Natural killer cell (primary cell): ENCODE results near the gene MAPK7. TPM values are rescaled to one million over a fixed set of nuclear protein-coding genes. Genes with fewer than 3 reads are reported as not detected.

Experiments used
- ATAC-seq, 3 donors: fragments of 150-1000 bp in 2 of 3; fragments of 200-7000 bp in 1 of 3; cut with Tn5 transposase; 1 replicate in 1 of 3; 2 replicates in 2 of 3; pipeline ENCODE4 v1.10.0; 2021; ENCODE audit warnings: mild to moderate bottlenecking in 2 of 3, moderate library complexity in 2 of 3
- DNase-seq, 2 donors: peaks; one replicate each; pipeline versions ENCODE4 v3.0.0 to v3.0.0-alpha.2; 2013 to 2021; ENCODE audit warnings: mixed read lengths in 1 of 2
- H3K27ac ChIP-seq: one replicate; pipeline ENCODE4 v1.5.1; 2013; ENCODE audit warnings: mild to moderate bottlenecking, low read length
- H3K27me3 ChIP-seq: one replicate; pipeline ENCODE4 v1.6.1; 2013; ENCODE audit warnings: low read length; ENCODE audit not compliant: control insufficient read depth, insufficient read depth
- H3K36me3 ChIP-seq: one replicate; pipeline ENCODE4 v1.6.1; 2013; ENCODE audit warnings: low read length; ENCODE audit not compliant: control insufficient read depth, insufficient read depth
- H3K4me1 ChIP-seq: one replicate; pipeline ENCODE4 v1.6.1; 2013; ENCODE audit warnings: low read length; ENCODE audit not compliant: control insufficient read depth, insufficient read depth
- H3K4me3 ChIP-seq: one replicate; pipeline ENCODE4 v1.5.1; 2013; ENCODE audit warnings: low read length
- H3K9me3 ChIP-seq: one replicate; pipeline ENCODE4 v1.6.1; 2013; ENCODE audit warnings: low read length; ENCODE audit not compliant: control insufficient read depth, insufficient read depth
- H3K27ac Mint-ChIP-seq, 2 donors: one replicate each; pipeline ENCODE4 v1.8.0; 2022; ENCODE audit warnings: mild to moderate bottlenecking in 2 of 2, mixed read lengths in 2 of 2, moderate library complexity in 1 of 2
- H3K27me3 Mint-ChIP-seq, 2 donors: one replicate each; pipeline ENCODE4 v1.8.0; 2022; ENCODE audit warnings: low read depth in 2 of 2, mixed read lengths in 2 of 2
- H3K36me3 Mint-ChIP-seq: one replicate; pipeline ENCODE4 v1.8.0; 2022; ENCODE audit warnings: mixed read lengths
- H3K4me1 Mint-ChIP-seq, 2 donors: one replicate each; pipeline ENCODE4 v1.8.0; 2022; ENCODE audit warnings: mixed read lengths in 2 of 2
- H3K4me3 Mint-ChIP-seq: one replicate; pipeline ENCODE4 v1.8.0; 2022; ENCODE audit warnings: mild to moderate bottlenecking, moderate library complexity, mixed read lengths
- H3K9me3 Mint-ChIP-seq, 2 donors: one replicate each; pipeline ENCODE4 v1.8.0; 2022; ENCODE audit warnings: mixed read lengths in 2 of 2
- WGBS: methylation state at CpG from one replicate; pipeline ENCODE4 v1.1.7; 2013; ENCODE audit warnings: missing lambda C conversion rate; ENCODE audit not compliant: insufficient coverage; 5-methylcytosine and 5-hydroxymethylcytosine counted together
- intact Hi-C: fragments of 100-400 bp; cut with micrococcal nuclease; formaldehyde crosslinking; loops from one replicate; pipeline ENCODE4 v1.14.2; 2022
- total RNA-seq, 4 donors: library from RNA; stranded (reverse); fragments of 120-200 nt in 1 of 4; gene quantifications; one replicate each; pipeline versions ENCODE4 v1.2.3 to v1.2.4, GENCODE V29; 2013 to 2022
- TF ChIP-seq, protein P1 (sequence below): fragments of 200-600 bp; IDR thresholded peaks from one replicate; pipeline ENCODE4 v1.8.0; 2022; ENCODE audit warnings: antibody characterized with exemption

Gene MAPK7
- total RNA-seq, 3 donors from 2014 or later (not counting 1 experiment from before 2014, with no cell fraction given): 39.2 to 63.5 (median 54.1) TPM

DNA sequence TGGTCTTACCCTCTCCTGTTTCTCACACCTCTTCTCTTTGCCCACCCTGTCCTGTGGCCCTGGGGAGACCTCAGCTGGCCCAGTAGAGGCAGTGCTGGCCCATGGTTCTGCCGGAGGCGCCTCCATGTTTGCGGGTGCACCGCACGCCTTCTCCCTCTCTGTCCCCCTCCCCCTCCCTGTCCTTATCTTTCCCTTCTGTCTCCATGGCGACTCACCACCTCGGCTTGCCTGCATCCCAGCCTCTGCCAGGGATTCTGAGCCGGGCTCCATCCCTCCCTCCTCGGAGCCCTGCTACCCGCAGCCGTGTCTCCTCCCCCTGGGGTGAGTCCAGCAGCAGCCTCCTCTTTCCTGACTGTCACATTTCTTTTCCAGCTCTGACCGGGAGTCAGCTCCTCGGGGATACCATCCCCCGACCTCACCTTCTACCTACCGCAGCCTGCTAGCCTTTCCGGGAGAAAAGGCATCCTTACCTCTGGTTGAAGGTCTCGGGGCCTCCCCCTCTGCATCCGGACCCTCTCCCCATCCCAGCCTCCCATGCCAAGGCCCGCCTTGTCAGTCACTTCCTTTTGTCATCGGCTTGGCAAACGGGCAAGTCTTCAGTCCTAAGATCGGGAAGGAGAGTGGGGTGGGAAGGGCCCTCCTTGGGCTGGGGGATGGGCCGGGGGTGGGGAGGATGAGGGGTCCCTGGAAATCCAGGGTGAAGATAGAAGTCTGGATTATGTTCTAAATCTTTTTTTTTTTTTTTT lies 32.8 kb downstream of the MAPK7 start, which contains the start of gene RNF112:
Gene RNF112, plus strand, starts transcription at position 358 of the 746 bp plus-strand sequence. Its CDS starts 177 bp downstream, at position 535.
- Mint-ChIP-seq H3K4me3 (no peak within 1 kb of the TSS), H3K27me3 (no peaks in the 10 kb centered on the region), H3K27ac (no peak within 1 kb of the TSS), H3K36me3 (no peaks in the 10 kb centered on the region), H3K4me1 (peaks cover 0 to 12% of the 10 kb centered on the region in 2 donors), H3K9me3 (no peaks in the 10 kb centered on the region)
- DNase-seq: no peak
- intact Hi-C loops: no loop called here
- no peak for ATAC-seq
- Histone ChIP-seq H3K27ac (no peak within 1 kb of the TSS), H3K4me1 (no peaks in the 10 kb centered on the region), H3K36me3 (no peaks in the 10 kb centered on the region), H3K4me3 (no peak within 1 kb of the TSS), H3K27me3 (peaks cover 4% of the 10 kb centered on the region), H3K9me3 (no peaks in the 10 kb centered on the region)
- TF ChIP-seq, protein P1, sequence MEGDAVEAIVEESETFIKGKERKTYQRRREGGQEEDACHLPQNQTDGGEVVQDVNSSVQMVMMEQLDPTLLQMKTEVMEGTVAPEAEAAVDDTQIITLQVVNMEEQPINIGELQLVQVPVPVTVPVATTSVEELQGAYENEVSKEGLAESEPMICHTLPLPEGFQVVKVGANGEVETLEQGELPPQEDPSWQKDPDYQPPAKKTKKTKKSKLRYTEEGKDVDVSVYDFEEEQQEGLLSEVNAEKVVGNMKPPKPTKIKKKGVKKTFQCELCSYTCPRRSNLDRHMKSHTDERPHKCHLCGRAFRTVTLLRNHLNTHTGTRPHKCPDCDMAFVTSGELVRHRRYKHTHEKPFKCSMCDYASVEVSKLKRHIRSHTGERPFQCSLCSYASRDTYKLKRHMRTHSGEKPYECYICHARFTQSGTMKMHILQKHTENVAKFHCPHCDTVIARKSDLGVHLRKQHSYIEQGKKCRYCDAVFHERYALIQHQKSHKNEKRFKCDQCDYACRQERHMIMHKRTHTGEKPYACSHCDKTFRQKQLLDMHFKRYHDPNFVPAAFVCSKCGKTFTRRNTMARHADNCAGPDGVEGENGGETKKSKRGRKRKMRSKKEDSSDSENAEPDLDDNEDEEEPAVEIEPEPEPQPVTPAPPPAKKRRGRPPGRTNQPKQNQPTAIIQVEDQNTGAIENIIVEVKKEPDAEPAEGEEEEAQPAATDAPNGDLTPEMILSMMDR: no peak
- WGBS: 75% methylated on average over 23 of the region's 23 CpGs

DNA sequence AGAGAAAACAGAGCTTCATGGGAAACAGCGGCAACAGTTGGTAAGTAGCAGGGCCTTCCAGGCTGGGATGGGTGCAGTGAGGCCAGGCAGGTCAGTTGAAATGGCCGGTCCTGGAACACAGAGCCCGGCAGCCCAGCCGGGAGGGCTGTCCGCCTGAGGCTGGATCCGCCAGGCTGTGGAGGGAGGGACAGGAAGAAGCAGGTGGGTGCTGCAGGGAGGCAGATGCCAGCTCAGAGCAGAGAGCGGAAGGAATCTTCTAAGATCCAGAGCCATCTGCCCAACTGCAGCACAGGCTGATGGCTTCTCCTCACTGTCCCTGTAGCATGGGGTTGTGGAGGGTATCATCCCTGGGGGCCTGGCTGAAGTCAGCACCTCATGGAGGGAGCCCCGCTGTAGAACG lies 33.3 kb downstream of the MAPK7 start:
- Mint-ChIP-seq H3K4me3 (no peak overlapping the region), H3K36me3 (no peaks in the 10 kb centered on the region), H3K4me1 (peaks cover 0 to 12% of the 10 kb centered on the region in 2 donors), H3K27ac (no peak overlapping the region), H3K27me3 (no peaks in the 10 kb centered on the region), H3K9me3 (no peaks in the 10 kb centered on the region)
- Histone ChIP-seq H3K27ac (no peak overlapping the region), H3K4me1 (no peaks in the 10 kb centered on the region), H3K9me3 (no peaks in the 10 kb centered on the region), H3K36me3 (no peaks in the 10 kb centered on the region), H3K27me3 (peaks cover 4% of the 10 kb centered on the region), H3K4me3 (no peak overlapping the region)
- TF ChIP-seq, protein P1: no peak
- WGBS: 90% methylated on average over 9 of the region's 9 CpGs
- DNase-seq (no peak), ATAC-seq (no peak)
- intact Hi-C loops: no loop called here

DNA sequence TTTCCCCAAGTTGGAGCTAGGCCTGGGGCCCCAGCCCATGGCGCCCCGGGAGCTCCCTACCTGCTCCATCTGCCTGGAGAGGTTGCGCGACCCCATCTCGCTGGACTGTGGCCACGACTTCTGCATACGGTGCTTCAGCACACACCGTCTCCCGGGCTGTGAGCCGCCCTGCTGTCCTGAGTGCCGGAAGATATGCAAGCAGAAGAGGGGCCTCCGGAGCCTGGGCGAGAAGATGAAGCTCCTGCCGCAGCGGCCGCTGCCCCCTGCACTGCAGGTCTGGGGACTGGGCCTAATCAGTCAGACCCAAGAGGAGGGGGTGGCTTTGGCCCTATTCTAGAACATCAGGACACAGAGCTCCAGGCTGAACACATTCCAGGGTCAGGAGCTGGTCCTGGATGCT lies 34.2 kb downstream of the MAPK7 start:
- Mint-ChIP-seq H3K4me3 (no peak overlapping the region), H3K4me1 (peaks cover 0 to 12% of the 10 kb centered on the region in 2 donors), H3K9me3 (no peaks in the 10 kb centered on the region), H3K36me3 (no peaks in the 10 kb centered on the region), H3K27ac (no peak overlapping the region), H3K27me3 (no peaks in the 10 kb centered on the region)
- no peak overlapping the region for H3K4me3 ChIP-seq
- TF ChIP-seq, protein P1: no peak
- 95% methylated on average over 16 of the region's 16 CpGs for WGBS
- DNase-seq (no peak), ATAC-seq (no peak)
- H3K4me1 ChIP-seq: no peaks in the 10 kb centered on the region
- H3K27ac ChIP-seq: no peak overlapping the region
- H3K27me3 ChIP-seq: peaks cover 4% of the 10 kb centered on the region
- no peaks in the 10 kb centered on the region for H3K9me3 ChIP-seq
- no peaks in the 10 kb centered on the region for H3K36me3 ChIP-seq
- intact Hi-C loops: no loop called here
